Vagina (tissue), 2 donors: ENCODE results near the gene IER5L. TPM values are rescaled to one million over a fixed set of nuclear protein-coding genes. Genes with fewer than 3 reads are reported as not detected.
A peak's percentile ranks its signal among the peaks of the same experiment; 100 is the strongest.

Source experiments
- DNase-seq, 2 donors: peaks; one replicate each; pipeline ENCODE4 v3.0.0-alpha.2; 2017; ENCODE audit errors: extremely low spot score in 2 of 2
- H3K27ac ChIP-seq: fragments of 200-600 bp; sonication (generic); one replicate; pipeline ENCODE4 v1.5.1; 2019
- H3K27me3 ChIP-seq: fragments of 200-600 bp; sonication (generic); one replicate; pipeline ENCODE4 v1.5.1; 2019
- H3K36me3 ChIP-seq, 2 donors: fragments of 200-600 bp; sonication (generic); one replicate each; pipeline ENCODE4 v1.5.1; 2017 to 2019
- H3K4me1 ChIP-seq: fragments of 200-600 bp; sonication (generic); one replicate; pipeline ENCODE4 v1.5.1; 2019
- H3K4me3 ChIP-seq, 2 donors: fragments of 200-600 bp; sonication (generic); 1 replicate in 1 of 2; 2 replicates in 1 of 2; pipeline ENCODE4 v1.5.1; 2016 to 2019
- H3K9me3 ChIP-seq: fragments of 200-600 bp; sonication (generic); one replicate; pipeline ENCODE4 v1.5.1; 2019
- POLR2A ChIP-seq, 2 donors: fragments of 450-650 bp; IDR thresholded peaks; one replicate each; pipeline ENCODE4 v1.6.1; 2017; ENCODE audit warnings: antibody characterized with exemption in 2 of 2, mild to moderate bottlenecking in 2 of 2, moderate library complexity in 2 of 2
- POLR2AphosphoS5 ChIP-seq, 2 donors: sonication (generic); formaldehyde crosslinking; IDR thresholded peaks; one replicate each; pipeline ENCODE4 v1.9.0; 2017; ENCODE audit warnings: antibody characterized with exemption in 2 of 2, mild to moderate bottlenecking in 2 of 2, low read depth in 1 of 2; ENCODE audit not compliant: insufficient read depth in 1 of 2
- intact Hi-C: fragments of 100-400 bp; cut with DNase I; formaldehyde crosslinking; loops from one replicate; pipeline ENCODE4 v1.15.1; 2023
- total RNA-seq: library from RNA; depleted of rRNA; stranded (reverse); fragments of >200 nt; gene quantifications from one replicate; pipeline ENCODE4 v1.2.3, GENCODE V29; 2016
- TF ChIP-seq, protein P1 (sequence below), 3 experiments: fragments of 450-650 bp in 2 of 3; fragments of 200-600 bp in 1 of 3; sonication (generic) in 1 of 3; IDR thresholded peaks; one replicate each; pipeline ENCODE4 v1.5.1; 2017 to 2019; ENCODE audit warnings: antibody characterized with exemption in 3 of 3, mild to moderate bottlenecking in 2 of 3, moderate library complexity in 2 of 3

IER5L gene
- total RNA-seq, 1 donor from 2014 or later = 34.4 TPM

- peak in 1 of 2 donors; percentile 75 for TF ChIP-seq POLR2AphosphoS5 (IDR thresholded peaks at IDR 0.05; ENCODE audit: insufficient read depth in 1 of 2, low read depth in 1 of 2)
- TF ChIP-seq POLR2A (IDR thresholded peaks at IDR 0.05) = no peak
- no peaks in the 10 kb centered on the region for H3K27me3 ChIP-seq
- no peaks in the 10 kb centered on the region for H3K36me3 ChIP-seq
- no peak for DNase-seq
- no peaks in the 10 kb centered on the region for H3K9me3 ChIP-seq
- intact Hi-C loops = loop anchor here (2.0 to 10.0 kb wide), 4 partner anchors 38 to 305 kb away; no protein-coding TSS in a partner anchor
- peak overlapping the region; percentile 99 for H3K27ac ChIP-seq
- H3K4me1 ChIP-seq = peaks cover 34% of the 10 kb centered on the region
- H3K4me3 ChIP-seq = peak overlapping the region; percentile 77 to 99
Measured at GRCh38 chr9:129176701-129177442, 1.2 kb downstream of the IER5L start.

DNA sequence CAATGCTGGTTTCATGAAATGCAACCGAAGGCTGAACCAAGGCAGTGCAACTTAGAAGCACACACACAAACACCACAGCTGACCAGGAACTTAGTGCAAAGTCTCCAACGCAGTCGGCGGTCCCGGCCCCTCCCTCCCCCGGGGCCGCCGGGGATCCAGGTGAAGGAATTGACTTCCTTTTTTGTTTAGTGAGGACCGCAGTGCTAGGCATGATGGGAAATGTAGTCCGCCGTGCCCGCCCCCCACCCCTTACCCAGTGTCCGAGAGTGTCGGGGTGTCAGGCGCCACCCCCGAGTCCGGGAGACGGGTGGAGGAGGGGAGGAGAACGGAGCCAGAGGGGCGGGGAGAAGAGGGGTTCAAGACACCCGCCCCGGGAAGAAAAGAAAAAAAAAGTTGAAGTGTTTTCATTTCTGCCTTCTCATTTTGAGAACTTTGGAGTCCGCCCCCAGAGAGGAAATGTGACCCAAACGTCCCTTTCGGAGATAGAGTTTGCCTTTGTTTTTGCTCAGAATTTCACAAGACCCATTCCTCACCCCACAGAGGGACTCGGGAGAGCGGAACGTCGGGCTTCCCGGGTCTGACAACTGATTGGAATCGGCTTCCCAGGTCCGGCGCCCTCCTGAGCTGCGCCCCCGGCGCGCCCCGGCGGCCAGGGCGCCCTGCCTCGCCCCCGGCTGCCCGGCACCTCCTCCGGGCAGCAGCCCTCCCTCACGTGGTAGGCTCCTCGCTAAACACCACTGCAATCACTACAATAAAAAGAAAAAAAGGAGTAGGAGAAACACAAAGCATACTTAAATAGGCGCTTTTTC lies 2.0 kb downstream of the IER5L start:
- peak in 1 of 2 donors; percentile 98 for DNase-seq

DNA sequence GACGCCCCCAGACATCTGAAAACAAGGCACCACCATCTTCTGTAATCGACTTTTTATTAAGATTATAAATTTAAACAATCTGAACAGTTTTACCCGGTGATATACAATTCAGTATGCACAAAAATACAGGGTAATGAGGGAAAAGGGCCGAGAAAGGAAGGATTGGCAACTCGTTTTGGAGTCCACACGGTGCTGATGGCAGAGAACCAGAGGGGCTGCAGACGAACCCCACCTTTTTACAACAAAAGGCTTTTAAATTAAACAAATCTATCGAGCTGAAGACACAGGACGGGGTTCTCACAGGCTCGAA lies 2.6 kb downstream of the IER5L start:
- no peaks in the 10 kb centered on the region for H3K27me3 ChIP-seq
- peaks cover 34% of the 10 kb centered on the region for H3K4me1 ChIP-seq
- no peak for DNase-seq
- intact Hi-C loops = loop anchor here (2.0 to 10.0 kb wide), 4 partner anchors 79 to 435 kb away; no protein-coding TSS in a partner anchor
- H3K9me3 ChIP-seq = no peaks in the 10 kb centered on the region
- peak overlapping the region; percentile 99 for H3K27ac ChIP-seq
- H3K36me3 ChIP-seq = no peaks in the 10 kb centered on the region
- TF ChIP-seq POLR2A (IDR thresholded peaks at IDR 0.05) (no peak), POLR2AphosphoS5 (IDR thresholded peaks at IDR 0.05; ENCODE audit: insufficient read depth in 1 of 2, low read depth in 1 of 2) (no peak)
- TF ChIP-seq, protein P1, sequence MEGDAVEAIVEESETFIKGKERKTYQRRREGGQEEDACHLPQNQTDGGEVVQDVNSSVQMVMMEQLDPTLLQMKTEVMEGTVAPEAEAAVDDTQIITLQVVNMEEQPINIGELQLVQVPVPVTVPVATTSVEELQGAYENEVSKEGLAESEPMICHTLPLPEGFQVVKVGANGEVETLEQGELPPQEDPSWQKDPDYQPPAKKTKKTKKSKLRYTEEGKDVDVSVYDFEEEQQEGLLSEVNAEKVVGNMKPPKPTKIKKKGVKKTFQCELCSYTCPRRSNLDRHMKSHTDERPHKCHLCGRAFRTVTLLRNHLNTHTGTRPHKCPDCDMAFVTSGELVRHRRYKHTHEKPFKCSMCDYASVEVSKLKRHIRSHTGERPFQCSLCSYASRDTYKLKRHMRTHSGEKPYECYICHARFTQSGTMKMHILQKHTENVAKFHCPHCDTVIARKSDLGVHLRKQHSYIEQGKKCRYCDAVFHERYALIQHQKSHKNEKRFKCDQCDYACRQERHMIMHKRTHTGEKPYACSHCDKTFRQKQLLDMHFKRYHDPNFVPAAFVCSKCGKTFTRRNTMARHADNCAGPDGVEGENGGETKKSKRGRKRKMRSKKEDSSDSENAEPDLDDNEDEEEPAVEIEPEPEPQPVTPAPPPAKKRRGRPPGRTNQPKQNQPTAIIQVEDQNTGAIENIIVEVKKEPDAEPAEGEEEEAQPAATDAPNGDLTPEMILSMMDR (IDR thresholded peaks at IDR 0.05) = no peak
- peak overlapping the region; percentile 77 to 99 for H3K4me3 ChIP-seq

More for the DNA sequence above, 2.0 kb downstream of the IER5L start:
- Histone ChIP-seq H3K27me3 (no peaks in the 10 kb centered on the region), H3K4me1 (peaks cover 34% of the 10 kb centered on the region), H3K27ac (peak overlapping the region; percentile 99), H3K9me3 (no peaks in the 10 kb centered on the region), H3K4me3 (peak overlapping the region; percentile 77 to 99), H3K36me3 (no peaks in the 10 kb centered on the region)
- peak; percentile 25 to 68 for TF ChIP-seq POLR2A (IDR thresholded peaks at IDR 0.05)
- peak; percentile 93 for TF ChIP-seq POLR2AphosphoS5 (IDR thresholded peaks at IDR 0.05; ENCODE audit: insufficient read depth in 1 of 2, low read depth in 1 of 2)
- TF ChIP-seq, protein P1 (IDR thresholded peaks at IDR 0.05) = no peak
- intact Hi-C loops = loop anchor here (2.0 to 10.0 kb wide), 5 partner anchors 37 to 435 kb away; no protein-coding TSS in a partner anchor

DNA sequence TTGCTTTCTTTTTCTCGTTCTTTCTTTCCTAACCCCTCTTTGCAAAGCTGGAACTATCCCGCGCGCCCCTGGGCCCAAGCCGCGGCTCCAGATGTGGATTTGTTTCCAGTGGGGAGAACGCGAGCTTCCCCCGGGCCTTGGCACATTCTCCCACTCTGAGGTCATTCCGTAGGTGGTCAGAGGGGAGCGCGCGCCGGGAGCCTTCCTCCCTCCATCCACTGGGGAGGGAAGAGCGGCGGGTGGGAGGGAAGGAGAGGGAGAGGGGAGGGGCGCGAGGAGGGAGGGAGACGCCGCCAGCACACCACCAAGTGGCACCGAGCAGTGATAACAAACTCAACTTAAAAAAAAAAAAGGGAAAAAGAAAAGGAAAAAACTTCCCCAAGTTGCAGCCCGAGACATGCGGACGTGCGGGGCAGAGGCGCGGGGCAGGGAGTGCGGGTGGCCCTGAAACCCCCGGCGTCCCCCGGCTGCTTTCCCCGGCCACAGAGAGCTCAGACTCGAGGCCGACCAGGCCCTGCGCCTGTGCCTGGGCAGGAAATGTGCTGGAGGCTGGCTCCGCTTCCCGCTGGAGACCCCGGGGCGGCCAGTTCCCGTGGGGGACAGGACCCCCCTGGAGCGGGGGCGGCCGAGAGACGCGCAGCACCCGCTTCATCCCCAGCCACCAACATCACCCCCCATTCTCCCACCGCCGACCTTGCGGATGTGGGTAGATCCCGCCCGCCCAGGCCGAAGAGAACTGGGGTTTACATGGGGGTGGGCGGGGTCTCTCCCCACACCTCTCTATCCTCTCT lies 3.1 kb downstream of the IER5L start:
- DNase-seq = no peak
- no peaks in the 10 kb centered on the region for H3K27me3 ChIP-seq
- H3K27ac ChIP-seq = peak overlapping the region; percentile 99
- peak in 1 of 2 donors; percentile 74 for TF ChIP-seq POLR2AphosphoS5 (IDR thresholded peaks at IDR 0.05; ENCODE audit: insufficient read depth in 1 of 2, low read depth in 1 of 2)
- TF ChIP-seq, protein P1 (IDR thresholded peaks at IDR 0.05) = no peak
- peak in 1 of 2 donors; percentile 59 for TF ChIP-seq POLR2A (IDR thresholded peaks at IDR 0.05)
- H3K4me1 ChIP-seq = peaks cover 34% of the 10 kb centered on the region
- H3K4me3 ChIP-seq = peak overlapping the region; percentile 77 to 99
- no peaks in the 10 kb centered on the region for H3K36me3 ChIP-seq
- no peaks in the 10 kb centered on the region for H3K9me3 ChIP-seq
- intact Hi-C loops = loop anchor here (2.0 to 10.0 kb wide), 4 partner anchors 80 to 436 kb away; no protein-coding TSS in a partner anchor
